Dermis blood vessel endothelial cell (primary cell): ENCODE measurements around the gene SMAD4. TPM values are rescaled to one million over a fixed set of nuclear protein-coding genes. Genes with fewer than 3 reads are reported as not detected.
A peak's percentile ranks its signal among the peaks of the same experiment; 100 is the strongest.
"Not testable (repeated sequence)": the region's sequence is repeated elsewhere in the genome, so short reads cannot be mapped to it uniquely, and the experiment has no call there.

Experiments used
- DNase-seq: peaks from one replicate; pipeline ENCODE4 v3.0.0; 2010
- total RNA-seq: library from RNA; depleted of rRNA; stranded (reverse); fragments of >200 nt; gene quantifications from 2 replicates; pipeline ENCODE4 v1.2.3, GENCODE V29; 2014

The SMAD4 gene
- total RNA-seq, 1 donor from 2014 or later = 100 TPM

GRCh38 chr18:51070545-51070944 is 40.5 kb downstream of the SMAD4 start:
- DNase-seq = no peak

GRCh38 chr18:51072586-51073313 is 42.7 kb downstream of the SMAD4 start:
- DNase-seq = no peak

- no peak for DNase-seq
These were observed 44.6 kb downstream of the SMAD4 start for GRCh38 chr18:51074605-51075004.

GRCh38 chr18:51076503-51076902 is 46.5 kb downstream of the SMAD4 start:
- no peak for DNase-seq

GRCh38 chr18:51077217-51077616 is 47.2 kb downstream of the SMAD4 start:
- no peak for DNase-seq

GRCh38 chr18:51078026-51078425 is 48.0 kb downstream of the SMAD4 start:
- DNase-seq = no peak

GRCh38 chr18:51082571-51083267 is 52.7 kb downstream of the SMAD4 start:
- DNase-seq = peak; percentile 64

- DNase-seq = no peak
These were observed 53.4 kb downstream of the SMAD4 start for GRCh38 chr18:51083398-51083797.

- DNase-seq = no peak
These were observed 58.4 kb downstream of the SMAD4 start for GRCh38 chr18:51088410-51088809.

GRCh38 chr18:51089691-51090090 is 59.7 kb downstream of the SMAD4 start:
- no peak for DNase-seq

GRCh38 chr18:51091270-51091669 is 61.3 kb downstream of the SMAD4 start:
- DNase-seq = no peak

- no peak for DNase-seq
These were observed 62.1 kb downstream of the SMAD4 start for GRCh38 chr18:51092117-51092516.

GRCh38 chr18:51092967-51093366 is 63.0 kb downstream of the SMAD4 start:
- not testable (repeated sequence) for DNase-seq

- no peak for DNase-seq
These were observed 67.2 kb downstream of the SMAD4 start for GRCh38 chr18:51097021-51097822.

GRCh38 chr18:51098082-51098481 is 68.1 kb downstream of the SMAD4 start:
- no peak for DNase-seq

GRCh38 chr18:51098513-51098912 is 68.5 kb downstream of the SMAD4 start:
- no peak for DNase-seq

GRCh38 chr18:51100385-51101120 is 70.5 kb downstream of the SMAD4 start:
- DNase-seq = no peak

GRCh38 chr18:51107082-51107481 is 77.1 kb downstream of the SMAD4 start:
- no peak for DNase-seq

GRCh38 chr18:51107598-51108305 is 77.7 kb downstream of the SMAD4 start:
- DNase-seq = peak; percentile 52

GRCh38 chr18:51108330-51108729 is 78.3 kb downstream of the SMAD4 start:
- no peak for DNase-seq

GRCh38 chr18:51110073-51110797 is 80.2 kb downstream of the SMAD4 start:
- DNase-seq = peak; percentile 64
